GM12872 (cell line): Measurements from ENCODE around the gene ACTL10.

ENCODE experiments used
- TF ChIP-seq, protein P1 (sequence below): IDR thresholded peaks from 3 replicates; pipeline ENCODE4 v1.5.1; 2011; ENCODE audit warnings: low read depth, mild to moderate bottlenecking, low read length, moderate library complexity; ENCODE audit not compliant: insufficient read depth

Gene ACTL10

DNA sequence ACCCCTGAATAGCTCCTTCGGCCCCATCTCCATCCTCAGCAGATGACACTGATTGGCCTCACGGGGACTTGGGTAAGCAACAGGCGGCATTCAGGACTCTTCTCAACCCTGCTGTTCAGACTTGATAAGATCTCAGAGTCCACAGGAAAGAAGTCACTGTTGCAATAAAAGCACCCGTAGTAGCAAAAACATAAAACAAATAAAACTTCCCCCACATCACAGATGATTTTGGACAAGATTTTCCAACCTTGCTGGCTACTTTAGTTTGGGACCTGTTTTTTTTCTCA, 21.7 kb upstream of the ACTL10 start:
- TF ChIP-seq, protein P1, sequence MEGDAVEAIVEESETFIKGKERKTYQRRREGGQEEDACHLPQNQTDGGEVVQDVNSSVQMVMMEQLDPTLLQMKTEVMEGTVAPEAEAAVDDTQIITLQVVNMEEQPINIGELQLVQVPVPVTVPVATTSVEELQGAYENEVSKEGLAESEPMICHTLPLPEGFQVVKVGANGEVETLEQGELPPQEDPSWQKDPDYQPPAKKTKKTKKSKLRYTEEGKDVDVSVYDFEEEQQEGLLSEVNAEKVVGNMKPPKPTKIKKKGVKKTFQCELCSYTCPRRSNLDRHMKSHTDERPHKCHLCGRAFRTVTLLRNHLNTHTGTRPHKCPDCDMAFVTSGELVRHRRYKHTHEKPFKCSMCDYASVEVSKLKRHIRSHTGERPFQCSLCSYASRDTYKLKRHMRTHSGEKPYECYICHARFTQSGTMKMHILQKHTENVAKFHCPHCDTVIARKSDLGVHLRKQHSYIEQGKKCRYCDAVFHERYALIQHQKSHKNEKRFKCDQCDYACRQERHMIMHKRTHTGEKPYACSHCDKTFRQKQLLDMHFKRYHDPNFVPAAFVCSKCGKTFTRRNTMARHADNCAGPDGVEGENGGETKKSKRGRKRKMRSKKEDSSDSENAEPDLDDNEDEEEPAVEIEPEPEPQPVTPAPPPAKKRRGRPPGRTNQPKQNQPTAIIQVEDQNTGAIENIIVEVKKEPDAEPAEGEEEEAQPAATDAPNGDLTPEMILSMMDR = no peak

- TF ChIP-seq, protein P1 = no peak
Measured at GRCh38 chr20:33645396-33645795, 21.3 kb upstream of the ACTL10 start.

DNA sequence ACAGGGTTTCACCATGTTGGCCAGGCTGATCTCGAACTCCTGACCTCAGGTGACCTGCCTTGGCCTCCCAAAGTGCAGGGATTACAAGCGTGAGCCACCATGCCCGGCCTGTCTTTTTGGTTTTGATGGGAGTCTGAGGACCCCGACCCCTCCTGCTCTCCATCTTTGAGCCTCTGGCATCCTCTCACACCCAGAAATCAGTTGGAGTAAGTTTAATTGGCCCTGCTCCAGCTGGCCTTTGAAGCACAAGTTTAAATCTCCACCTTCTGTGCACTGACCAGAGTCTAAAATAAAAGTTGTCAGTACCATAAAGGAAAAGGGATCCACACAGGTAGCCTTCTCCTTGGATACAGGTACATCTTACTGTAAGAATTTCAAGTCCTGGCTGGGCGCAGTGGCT, 20.6 kb upstream of the ACTL10 start:
- TF ChIP-seq, protein P1 = no peak

DNA sequence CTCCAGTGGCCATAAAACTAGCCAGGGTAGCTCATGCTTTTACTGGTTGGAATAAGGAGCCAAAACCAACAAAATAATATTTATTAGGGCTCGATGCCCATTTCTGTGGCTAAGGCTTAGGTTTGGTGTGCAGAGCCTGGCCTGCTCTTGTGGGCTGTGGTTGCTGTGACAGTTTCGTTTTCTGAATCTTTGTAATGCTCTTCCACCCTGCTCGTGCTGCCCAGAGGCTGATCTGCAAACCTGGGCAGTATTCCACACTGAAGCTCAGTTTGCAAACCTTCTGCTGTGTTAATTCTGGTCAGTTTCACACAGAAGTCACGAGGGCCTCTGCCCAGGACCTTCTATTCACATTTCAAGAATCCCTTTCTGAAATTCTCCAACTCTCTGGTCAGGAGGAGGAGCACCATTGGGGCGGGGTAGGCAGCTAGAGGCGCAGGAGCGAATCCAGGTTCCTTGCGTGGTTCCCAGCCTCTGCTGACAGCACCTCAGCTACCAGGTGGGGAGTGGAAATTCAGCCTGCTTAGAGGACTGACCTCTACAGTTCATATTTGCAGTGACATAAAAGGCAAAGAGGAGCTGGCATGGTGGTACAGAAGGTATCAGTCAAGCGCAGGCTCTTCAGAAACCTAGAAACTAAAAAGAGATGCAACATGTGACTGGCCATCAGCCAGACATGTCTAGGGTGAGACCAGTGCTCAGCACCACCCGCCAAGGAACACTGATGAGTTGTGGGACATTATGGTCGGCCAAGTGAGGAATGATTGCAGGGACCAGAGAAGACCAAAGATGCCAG, 18.9 kb upstream of the ACTL10 start:
- TF ChIP-seq, protein P1 = no peak

- TF ChIP-seq, protein P1 = no peak
Measured at GRCh38 chr20:33648396-33649004, 18.2 kb upstream of the ACTL10 start.

- TF ChIP-seq, protein P1 = no peak
Measured at GRCh38 chr20:33649201-33649681, 17.5 kb upstream of the ACTL10 start.

DNA sequence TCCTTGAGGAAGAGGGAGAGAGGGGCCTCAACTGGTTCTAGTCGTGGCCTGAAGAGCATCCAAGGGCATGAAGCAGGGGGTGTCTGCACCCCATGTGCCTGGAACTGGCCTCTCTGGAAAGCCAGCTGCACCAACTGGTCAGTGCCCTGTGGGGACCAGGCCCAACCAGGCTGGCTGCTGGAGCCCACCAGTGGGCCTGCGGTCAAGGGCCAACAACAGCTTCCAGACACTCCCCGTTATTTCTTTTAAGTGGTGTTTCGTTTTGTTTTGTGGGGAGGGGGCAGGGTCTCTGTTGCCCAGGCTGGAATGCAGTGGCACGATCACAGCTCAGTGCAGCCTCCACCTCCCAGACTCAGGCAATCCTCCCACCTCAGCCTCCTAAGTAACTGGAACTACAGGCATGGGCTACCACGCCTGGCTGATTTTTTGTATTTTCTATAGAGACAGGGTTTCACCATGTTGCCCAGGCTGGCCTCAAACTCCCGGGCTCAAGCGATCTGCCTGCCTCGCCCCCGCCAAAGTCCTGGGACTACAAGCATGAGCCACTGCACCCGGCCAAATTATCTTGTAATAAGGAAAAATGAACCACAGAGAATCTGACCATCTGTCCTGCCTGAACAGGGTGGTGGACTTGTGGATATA, 16.5 kb upstream of the ACTL10 start:
- TF ChIP-seq, protein P1 = no peak
